ENCODE data around the gene NAV3.

NAV3 gene

DNA sequence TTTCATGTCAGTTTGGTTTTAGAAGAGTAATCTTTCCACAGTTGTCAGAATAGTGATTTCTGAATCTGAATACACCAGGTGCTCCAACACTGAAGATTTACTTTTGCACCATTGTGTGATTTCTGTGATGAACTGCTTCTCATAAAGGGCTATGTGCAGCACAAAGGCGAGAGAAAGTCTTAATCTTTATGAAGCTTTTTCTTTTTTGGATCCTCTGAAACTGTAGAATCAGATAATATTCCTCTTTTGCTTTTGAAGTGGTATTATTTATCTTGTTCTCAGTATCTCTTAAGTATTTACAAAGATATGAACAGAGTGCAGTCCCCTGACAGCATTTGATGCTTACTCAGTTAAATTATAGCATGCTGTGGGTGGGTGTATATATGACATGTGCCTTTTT, 207.8 kb downstream of the NAV3 start:
- H2BK120ac ChIP-seq (ENCODE audit: low read depth, low read length), result no peak overlapping the region
- no peak overlapping the region for H3K4me3 ChIP-seq (ENCODE audit: low read length)

DNA sequence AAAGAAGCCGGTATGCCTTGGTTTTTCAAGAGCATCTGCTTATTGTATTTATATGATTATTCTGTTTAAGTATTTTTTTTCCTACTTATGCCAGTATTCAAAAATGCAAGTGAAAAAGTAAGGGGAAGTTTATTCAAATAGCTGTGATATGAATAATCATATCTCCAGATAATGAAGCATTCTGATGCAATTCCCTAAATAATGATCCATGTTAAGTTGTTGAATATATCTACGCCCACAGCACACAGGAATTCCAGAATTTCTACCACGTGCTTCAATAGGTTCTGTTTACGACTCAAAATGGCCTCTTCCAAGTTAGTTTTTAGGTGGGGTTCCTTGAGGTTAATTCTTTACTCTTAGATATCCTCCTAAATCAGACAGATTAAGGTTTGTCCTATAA, 208.3 kb downstream of the NAV3 start:
- no peak overlapping the region for H3K23ac ChIP-seq (ENCODE audit: low read length)
- no peak overlapping the region for H2BK120ac ChIP-seq (ENCODE audit: low read depth, low read length)
- no peaks in the 10 kb centered on the region for H3K36me3 ChIP-seq (ENCODE audit: control insufficient read depth, insufficient read depth, low read length)
- no peaks in the 10 kb centered on the region for H3K4me1 ChIP-seq (ENCODE audit: control insufficient read depth, low read depth, low read length)
- no peak overlapping the region for H4K8ac ChIP-seq (ENCODE audit: low read depth, low read length)
- no peak for DNase-seq
- no peak overlapping the region for H3K27ac ChIP-seq (ENCODE audit: low read depth, low read length)
- no peak overlapping the region for H3K4me3 ChIP-seq (ENCODE audit: low read length)
- H3K9ac ChIP-seq (ENCODE audit: low read length), result no peak overlapping the region
- H3K27me3 ChIP-seq (ENCODE audit: insufficient read depth, low read length, poor library complexity), result no peaks in the 10 kb centered on the region
- H3K4ac ChIP-seq (ENCODE audit: low read depth, low read length), result no peak overlapping the region
- WGBS (ENCODE audit: extremely low coverage, insufficient coverage, low lambda C conversion rate), result no CpG with 5 or more reads among the region's 4 CpGs
- no peak overlapping the region for H4K5ac ChIP-seq (ENCODE audit: low read length)
- H3K18ac ChIP-seq (ENCODE audit: low read length), result no peak overlapping the region
- H3K79me1 ChIP-seq (ENCODE audit: low read length), result no peaks in the 10 kb centered on the region
- H2AK5ac ChIP-seq (ENCODE audit: low read length), result no peak overlapping the region
- H2BK5ac ChIP-seq (ENCODE audit: low read length), result no peak overlapping the region
- no peaks in the 10 kb centered on the region for H3K79me2 ChIP-seq (ENCODE audit: control insufficient read depth, insufficient read depth, low read length)
- no peak overlapping the region for H3K56ac ChIP-seq (ENCODE audit: low read length)
- H3K4me2 ChIP-seq (ENCODE audit: low read length), result no peak overlapping the region
- no peak overlapping the region for H2BK15ac ChIP-seq (replicated peaks; ENCODE audit: low read depth)

More for the DNA sequence above, 207.8 kb downstream of the NAV3 start:
- no peak overlapping the region for H2AK5ac ChIP-seq (ENCODE audit: low read length)
- no peaks in the 10 kb centered on the region for H3K27me3 ChIP-seq (ENCODE audit: insufficient read depth, low read length, poor library complexity)
- H3K79me1 ChIP-seq (ENCODE audit: low read length), result no peaks in the 10 kb centered on the region
- no peak for DNase-seq
- no peak overlapping the region for H3K23ac ChIP-seq (ENCODE audit: low read length)
- H4K5ac ChIP-seq (ENCODE audit: low read length), result no peak overlapping the region
- no peaks in the 10 kb centered on the region for H3K4me1 ChIP-seq (ENCODE audit: control insufficient read depth, low read depth, low read length)
- no peaks in the 10 kb centered on the region for H3K79me2 ChIP-seq (ENCODE audit: control insufficient read depth, insufficient read depth, low read length)
- H3K18ac ChIP-seq (ENCODE audit: low read length), result no peak overlapping the region
- no peak overlapping the region for H3K56ac ChIP-seq (ENCODE audit: low read length)
- H3K36me3 ChIP-seq (ENCODE audit: control insufficient read depth, insufficient read depth, low read length), result no peaks in the 10 kb centered on the region
- H3K9ac ChIP-seq (ENCODE audit: low read length), result no peak overlapping the region
- H2BK15ac ChIP-seq (replicated peaks; ENCODE audit: low read depth), result no peak overlapping the region
- H3K4me2 ChIP-seq (ENCODE audit: low read length), result no peak overlapping the region
- no peak overlapping the region for H2BK5ac ChIP-seq (ENCODE audit: low read length)
- no peak overlapping the region for H4K8ac ChIP-seq (ENCODE audit: low read depth, low read length)
- no CpG with 5 or more reads among the region's 1 CpG for WGBS (ENCODE audit: extremely low coverage, insufficient coverage, low lambda C conversion rate)
- no peak overlapping the region for H3K4ac ChIP-seq (ENCODE audit: low read depth, low read length)
- H3K27ac ChIP-seq (ENCODE audit: low read depth, low read length), result no peak overlapping the region

DNA sequence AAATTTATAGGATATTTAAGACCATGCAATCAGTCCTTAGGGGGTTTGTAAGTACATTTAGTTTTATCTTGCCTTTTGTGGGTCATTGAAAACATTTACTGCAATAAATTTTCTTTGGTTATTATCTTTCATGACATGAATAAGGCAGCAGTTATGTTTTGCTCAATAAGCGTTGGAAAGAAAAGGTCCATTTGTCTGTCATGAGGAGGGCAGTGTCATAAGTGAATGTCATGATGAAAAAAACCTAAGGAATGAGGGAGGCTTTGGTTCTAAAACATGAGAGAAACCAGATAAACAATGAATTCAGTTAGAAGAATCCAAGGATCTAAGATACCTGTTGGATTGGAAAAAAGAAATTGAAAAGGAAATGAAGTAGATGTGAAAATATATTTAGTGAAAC, 209.4 kb downstream of the NAV3 start:
- H4K8ac ChIP-seq (ENCODE audit: low read depth, low read length), result no peak overlapping the region
- H3K9ac ChIP-seq (ENCODE audit: low read length), result no peak overlapping the region
- H2AK5ac ChIP-seq (ENCODE audit: low read length), result no peak overlapping the region
- no peak for DNase-seq
- no peak overlapping the region for H3K23ac ChIP-seq (ENCODE audit: low read length)
- H2BK15ac ChIP-seq (replicated peaks; ENCODE audit: low read depth), result no peak overlapping the region
- no peak overlapping the region for H3K56ac ChIP-seq (ENCODE audit: low read length)
- H3K18ac ChIP-seq (ENCODE audit: low read length), result no peak overlapping the region
- no peak overlapping the region for H3K4me3 ChIP-seq (ENCODE audit: low read length)
- no peaks in the 10 kb centered on the region for H3K79me2 ChIP-seq (ENCODE audit: control insufficient read depth, insufficient read depth, low read length)
- no peaks in the 10 kb centered on the region for H3K36me3 ChIP-seq (ENCODE audit: control insufficient read depth, insufficient read depth, low read length)
- WGBS (ENCODE audit: extremely low coverage, insufficient coverage, low lambda C conversion rate), result no CpG with 5 or more reads among the region's 1 CpG
- H4K5ac ChIP-seq (ENCODE audit: low read length), result no peak overlapping the region
- no peak overlapping the region for H3K4ac ChIP-seq (ENCODE audit: low read depth, low read length)
- no peak overlapping the region for H2BK120ac ChIP-seq (ENCODE audit: low read depth, low read length)
- H2BK5ac ChIP-seq (ENCODE audit: low read length), result no peak overlapping the region
- no peak overlapping the region for H3K4me2 ChIP-seq (ENCODE audit: low read length)
- no peaks in the 10 kb centered on the region for H3K27me3 ChIP-seq (ENCODE audit: insufficient read depth, low read length, poor library complexity)
- no peaks in the 10 kb centered on the region for H3K4me1 ChIP-seq (ENCODE audit: control insufficient read depth, low read depth, low read length)
- H3K79me1 ChIP-seq (ENCODE audit: low read length), result no peaks in the 10 kb centered on the region
- H3K27ac ChIP-seq (ENCODE audit: low read depth, low read length), result no peak overlapping the region

DNA sequence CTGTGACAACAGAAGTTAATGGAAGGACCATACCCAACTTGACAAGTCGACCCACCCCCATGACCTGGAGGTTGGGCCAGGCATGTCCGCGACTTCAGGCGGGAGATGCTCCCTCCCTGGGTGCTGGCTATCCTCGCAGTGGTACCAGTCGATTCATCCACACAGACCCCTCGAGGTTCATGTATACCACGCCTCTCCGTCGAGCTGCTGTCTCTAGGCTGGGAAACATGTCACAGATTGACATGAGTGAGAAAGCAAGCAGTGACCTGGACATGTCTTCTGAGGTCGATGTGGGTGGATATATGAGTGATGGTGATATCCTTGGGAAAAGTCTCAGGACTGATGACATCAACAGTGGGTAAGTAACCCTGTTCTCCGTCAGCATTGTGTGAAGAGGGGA, 220.1 kb downstream of the NAV3 start:
- H3K79me2 ChIP-seq (ENCODE audit: control insufficient read depth, insufficient read depth, low read length), result no peaks in the 10 kb centered on the region
- no peak overlapping the region for H2BK15ac ChIP-seq (replicated peaks; ENCODE audit: low read depth)
- no CpG with 5 or more reads among the region's 12 CpGs for WGBS (ENCODE audit: extremely low coverage, insufficient coverage, low lambda C conversion rate)

DNA sequence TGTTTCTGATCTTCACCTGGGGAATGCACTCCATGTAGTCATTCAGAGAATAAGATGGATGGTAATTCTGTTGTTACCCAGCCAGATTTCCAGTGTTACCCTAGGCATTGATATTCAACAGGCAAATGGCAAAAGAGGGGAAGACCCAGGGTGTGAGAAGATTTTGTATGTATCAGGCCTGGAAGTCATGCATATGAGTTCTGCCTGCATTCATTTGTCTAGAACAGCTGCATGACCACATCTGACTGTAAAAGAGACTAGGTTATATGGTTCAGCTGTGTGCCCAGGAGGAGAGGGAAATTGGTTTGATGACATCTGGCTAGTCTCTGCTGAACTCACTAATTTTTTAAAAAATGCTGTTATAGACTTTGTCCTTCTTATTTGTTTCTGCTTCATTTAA, 224.9 kb downstream of the NAV3 start:
- Histone ChIP-seq H4K8ac (ENCODE audit: low read depth, low read length) (no peak overlapping the region), H3K4me3 (ENCODE audit: low read length) (no peak overlapping the region), H3K23ac (ENCODE audit: low read length) (no peak overlapping the region), H2AK5ac (ENCODE audit: low read length) (no peak overlapping the region), H2BK5ac (ENCODE audit: low read length) (no peak overlapping the region), H3K56ac (ENCODE audit: low read length) (no peak overlapping the region), H3K79me2 (ENCODE audit: control insufficient read depth, insufficient read depth, low read length) (no peaks in the 10 kb centered on the region), H3K4me1 (ENCODE audit: control insufficient read depth, low read depth, low read length) (no peaks in the 10 kb centered on the region), H3K18ac (ENCODE audit: low read length) (no peak overlapping the region), H3K4me2 (ENCODE audit: low read length) (no peak overlapping the region), H2BK15ac (replicated peaks; ENCODE audit: low read depth) (no peak overlapping the region), H2BK120ac (ENCODE audit: low read depth, low read length) (no peak overlapping the region), H3K27ac (ENCODE audit: low read depth, low read length) (no peak overlapping the region), H3K4ac (ENCODE audit: low read depth, low read length) (no peak overlapping the region), H3K36me3 (ENCODE audit: control insufficient read depth, insufficient read depth, low read length) (no peaks in the 10 kb centered on the region), H3K9ac (ENCODE audit: low read length) (no peak overlapping the region), H4K5ac (ENCODE audit: low read length) (no peak overlapping the region), H3K27me3 (ENCODE audit: insufficient read depth, low read length, poor library complexity) (no peaks in the 10 kb centered on the region), H3K79me1 (ENCODE audit: low read length) (no peaks in the 10 kb centered on the region)
- no peak for DNase-seq

More for the DNA sequence above, 220.1 kb downstream of the NAV3 start:
- H4K5ac ChIP-seq (ENCODE audit: low read length), result no peak overlapping the region
- H3K27me3 ChIP-seq (ENCODE audit: insufficient read depth, low read length, poor library complexity), result no peaks in the 10 kb centered on the region
- DNase-seq, result no peak
- no peak overlapping the region for H3K27ac ChIP-seq (ENCODE audit: low read depth, low read length)
- no peak overlapping the region for H3K9ac ChIP-seq (ENCODE audit: low read length)
- no peaks in the 10 kb centered on the region for H3K4me1 ChIP-seq (ENCODE audit: control insufficient read depth, low read depth, low read length)
- no peak overlapping the region for H2AK5ac ChIP-seq (ENCODE audit: low read length)
- no peak overlapping the region for H3K23ac ChIP-seq (ENCODE audit: low read length)
- H3K79me1 ChIP-seq (ENCODE audit: low read length), result no peaks in the 10 kb centered on the region
- H2BK5ac ChIP-seq (ENCODE audit: low read length), result no peak overlapping the region
- H3K4ac ChIP-seq (ENCODE audit: low read depth, low read length), result no peak overlapping the region
- H3K36me3 ChIP-seq (ENCODE audit: control insufficient read depth, insufficient read depth, low read length), result no peaks in the 10 kb centered on the region
- no peak overlapping the region for H3K56ac ChIP-seq (ENCODE audit: low read length)
- H3K4me3 ChIP-seq (ENCODE audit: low read length), result no peak overlapping the region
- H3K4me2 ChIP-seq (ENCODE audit: low read length), result no peak overlapping the region
- H4K8ac ChIP-seq (ENCODE audit: low read depth, low read length), result no peak overlapping the region
- H2BK120ac ChIP-seq (ENCODE audit: low read depth, low read length), result no peak overlapping the region
- H3K18ac ChIP-seq (ENCODE audit: low read length), result no peak overlapping the region

DNA sequence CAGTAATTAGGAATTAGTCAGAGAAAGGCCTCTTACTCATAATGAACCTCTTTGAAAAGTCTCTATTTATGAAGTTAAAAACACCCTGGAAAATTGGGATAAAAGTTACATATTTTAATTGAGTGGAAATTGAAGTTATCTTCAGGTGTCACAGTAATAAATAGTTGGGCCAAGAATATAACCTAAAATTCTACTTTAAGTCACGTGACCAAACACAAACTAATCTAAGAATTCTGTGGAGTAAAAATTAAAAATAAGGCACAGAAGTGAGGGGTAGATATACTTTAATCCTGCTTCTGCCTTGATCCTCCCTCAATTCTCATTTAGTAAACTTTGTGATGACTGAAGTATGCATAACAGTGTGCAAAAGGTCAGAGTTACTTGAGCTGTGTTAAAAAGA, 226.4 kb downstream of the NAV3 start:
- Histone ChIP-seq H3K23ac (ENCODE audit: low read length) (no peak overlapping the region), H2BK120ac (ENCODE audit: low read depth, low read length) (no peak overlapping the region), H3K4me3 (ENCODE audit: low read length) (no peak overlapping the region), H3K27ac (ENCODE audit: low read depth, low read length) (no peak overlapping the region), H3K18ac (ENCODE audit: low read length) (no peak overlapping the region), H3K4ac (ENCODE audit: low read depth, low read length) (no peak overlapping the region), H3K4me1 (ENCODE audit: control insufficient read depth, low read depth, low read length) (no peaks in the 10 kb centered on the region), H4K8ac (ENCODE audit: low read depth, low read length) (no peak overlapping the region), H2AK5ac (ENCODE audit: low read length) (no peak overlapping the region), H3K27me3 (ENCODE audit: insufficient read depth, low read length, poor library complexity) (no peaks in the 10 kb centered on the region), H3K56ac (ENCODE audit: low read length) (no peak overlapping the region), H4K5ac (ENCODE audit: low read length) (no peak overlapping the region), H3K4me2 (ENCODE audit: low read length) (no peak overlapping the region), H2BK5ac (ENCODE audit: low read length) (no peak overlapping the region), H3K9ac (ENCODE audit: low read length) (no peak overlapping the region), H3K36me3 (ENCODE audit: control insufficient read depth, insufficient read depth, low read length) (no peaks in the 10 kb centered on the region), H2BK15ac (replicated peaks; ENCODE audit: low read depth) (no peak overlapping the region), H3K79me1 (ENCODE audit: low read length) (no peaks in the 10 kb centered on the region), H3K79me2 (ENCODE audit: control insufficient read depth, insufficient read depth, low read length) (no peaks in the 10 kb centered on the region)
- DNase-seq, result no peak
- WGBS (ENCODE audit: extremely low coverage, insufficient coverage, low lambda C conversion rate), result no CpG with 5 or more reads among the region's 1 CpG

Measured in mesendoderm (in vitro differentiated cells).